Measurements from ENCODE around the gene COMT. TPM values are rescaled to one million over a fixed set of nuclear protein-coding genes. Genes with fewer than 3 reads are reported as not detected.

The COMT gene
- total and polyA plus RNA-seq, 9 of the 15 experiments (the other 6 are each of a cell fraction or from before 2014, with no cell fraction given): 12.5 to 351 (median 155) TPM

- TF ChIP-seq THAP12 (CRISPR knock-in tag; IDR thresholded peaks at IDR 0.05) (0 out of 2 replicates have a peak, but pooled peaks have one; percentile 6), ELK1 (CRISPR knock-in tag; IDR thresholded peaks at IDR 0.05) (no peak), CHD7 (IDR thresholded peaks at IDR 0.05; ENCODE audit: low read depth, low read length) (peak; percentile 43), MYC (IDR thresholded peaks at IDR 0.05; ENCODE audit: low read depth, low read length) (no peak), MYC (CRISPR knock-in tag; IDR thresholded peaks at IDR 0.05; ENCODE audit: borderline replicate concordance, low read depth) (0 out of 2 replicates have a peak, but pooled peaks have one; percentile 53), GABPB1 (CRISPR knock-in tag; IDR thresholded peaks at IDR 0.05) (no peak), EP400 (IDR thresholded peaks at IDR 0.05) (no peak), SMAD4 (CRISPR knock-in tag; conservative IDR thresholded peaks at IDR 0.05) (no peak), POLR2G (IDR thresholded peaks at IDR 0.05; ENCODE audit: low read depth, low read length) (peak; percentile 36), ZNF764 (CRISPR knock-in tag; IDR thresholded peaks at IDR 0.05; ENCODE audit: low read depth) (0 out of 2 replicates have a peak, but pooled peaks have one; percentile 10), MCM7 (IDR thresholded peaks at IDR 0.05) (no peak), CBFA2T3 (IDR thresholded peaks at IDR 0.05) (peak; percentile 59)
Observed at GRCh38 chr22:19933341-19934241, 8.0 kb upstream of the COMT start (continued).
